ENCODE results near the gene KIF21A.

- TF ChIP-seq, protein P1, sequence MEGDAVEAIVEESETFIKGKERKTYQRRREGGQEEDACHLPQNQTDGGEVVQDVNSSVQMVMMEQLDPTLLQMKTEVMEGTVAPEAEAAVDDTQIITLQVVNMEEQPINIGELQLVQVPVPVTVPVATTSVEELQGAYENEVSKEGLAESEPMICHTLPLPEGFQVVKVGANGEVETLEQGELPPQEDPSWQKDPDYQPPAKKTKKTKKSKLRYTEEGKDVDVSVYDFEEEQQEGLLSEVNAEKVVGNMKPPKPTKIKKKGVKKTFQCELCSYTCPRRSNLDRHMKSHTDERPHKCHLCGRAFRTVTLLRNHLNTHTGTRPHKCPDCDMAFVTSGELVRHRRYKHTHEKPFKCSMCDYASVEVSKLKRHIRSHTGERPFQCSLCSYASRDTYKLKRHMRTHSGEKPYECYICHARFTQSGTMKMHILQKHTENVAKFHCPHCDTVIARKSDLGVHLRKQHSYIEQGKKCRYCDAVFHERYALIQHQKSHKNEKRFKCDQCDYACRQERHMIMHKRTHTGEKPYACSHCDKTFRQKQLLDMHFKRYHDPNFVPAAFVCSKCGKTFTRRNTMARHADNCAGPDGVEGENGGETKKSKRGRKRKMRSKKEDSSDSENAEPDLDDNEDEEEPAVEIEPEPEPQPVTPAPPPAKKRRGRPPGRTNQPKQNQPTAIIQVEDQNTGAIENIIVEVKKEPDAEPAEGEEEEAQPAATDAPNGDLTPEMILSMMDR (IDR thresholded peaks at IDR 0.05; ENCODE audit: insufficient read depth, low read length): no peak
- no peak for TF ChIP-seq POLR2AphosphoS5 (IDR thresholded peaks at IDR 0.05; ENCODE audit: low read depth)
- no peak for TF ChIP-seq REST (IDR thresholded peaks at IDR 0.05; ENCODE audit: insufficient replicate concordance, low read depth)
- no peak for TF ChIP-seq SPI1 (IDR thresholded peaks at IDR 0.05; ENCODE audit: borderline replicate concordance, low read depth)
Measured at GRCh38 chr12:39329018-39329417, 113.9 kb downstream of the KIF21A start.
